ENCODE data around the gene ODC1. TPM values are rescaled to one million over a fixed set of nuclear protein-coding genes. Genes with fewer than 3 reads are reported as not detected.

Gene ODC1
- total RNA-seq, 1 experiment from 2014 or later, result 46.6 TPM

DNA sequence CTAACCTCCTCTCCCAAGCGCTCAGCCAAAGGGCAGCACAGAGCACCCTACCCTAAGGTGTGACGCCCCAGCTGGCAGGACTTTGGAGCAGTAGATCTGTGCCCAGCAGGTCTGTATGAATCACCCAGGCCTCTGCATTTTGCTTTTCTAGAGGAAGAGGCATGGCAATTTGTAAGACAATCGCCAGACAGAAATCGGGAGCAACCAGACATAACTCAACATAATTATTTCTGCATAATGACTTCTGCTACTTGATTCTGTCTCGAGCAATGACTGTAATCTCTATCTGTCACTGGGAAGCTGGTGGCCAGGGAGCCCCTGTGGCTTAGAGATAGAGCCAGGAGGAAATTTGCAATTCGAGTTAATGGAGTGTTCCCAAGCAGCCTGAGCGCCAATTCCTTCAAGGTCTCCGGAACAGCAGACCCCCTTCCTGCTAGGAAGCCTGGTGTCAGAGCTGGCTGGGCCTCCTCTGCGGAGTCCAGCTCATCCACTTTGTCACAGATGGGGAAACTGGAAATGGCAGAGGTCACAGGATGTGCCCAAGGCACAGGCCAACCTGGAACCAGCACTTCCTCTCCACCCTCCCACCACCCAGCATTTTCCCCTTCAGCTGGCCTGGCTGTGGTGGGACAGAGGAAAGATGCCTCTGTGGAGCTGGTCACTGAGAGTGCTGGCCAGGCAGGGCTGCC is 55.0 kb downstream of the ODC1 start:
- ChIA-PET CTCF (interaction anchor here (1.0 to 2.6 kb wide), 7 partner anchors 10 to 579 kb away, joined by 3 to 34 read pairs (median 4); partner anchors contain the start of gene HPCAL1), POLR2A (interaction anchor here (1.2 kb wide), 1 partner anchor 15 kb away, joined by 4 read pairs; no protein-coding TSS in a partner anchor)
- ATAC-seq (peak; percentile 77), DNase-seq (ENCODE audit: low spot score) (no peak)
- Mint-ChIP-seq H3K36me3 (no peaks in the 10 kb centered on the region), H3K27ac (0 out of 2 replicates have a peak overlapping the region, but pooled peaks have one; percentile 36), H3K4me3 (no peak overlapping the region), H3K27me3 (ENCODE audit: low read depth) (no peaks in the 10 kb centered on the region), H3K4me1 (peaks cover 31% of the 10 kb centered on the region), H3K9me3 (no peaks in the 10 kb centered on the region)
- TF ChIP-seq FOXP1 (CRISPR knock-in tag; IDR thresholded peaks at IDR 0.05; ENCODE audit: borderline replicate concordance) (0 out of 2 replicates have a peak, but pooled peaks have one; percentile 20), KAT7 (CRISPR knock-in tag; IDR thresholded peaks at IDR 0.05; ENCODE audit: borderline replicate concordance) (no peak; the same call in 1 of the 2 replicates)

DNA sequence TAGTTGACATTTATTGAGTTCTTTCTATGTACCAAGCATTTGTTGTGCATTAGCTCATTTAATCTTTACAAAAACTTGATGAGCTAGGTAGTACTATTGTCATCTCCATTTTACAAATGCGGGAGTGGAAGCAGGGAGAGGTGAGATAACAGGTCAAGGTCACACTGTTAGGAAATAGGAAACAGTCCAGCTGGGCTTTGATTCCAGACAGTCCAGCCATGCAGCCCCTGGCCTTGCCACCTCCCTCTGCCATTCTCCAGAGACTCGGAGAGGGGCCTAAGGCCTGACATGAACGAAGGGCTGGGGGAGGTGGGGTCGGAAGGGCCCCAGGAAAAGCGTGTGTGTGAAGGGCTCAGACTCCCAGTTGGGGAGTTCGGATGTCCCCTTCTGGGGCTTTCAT is 55.6 kb downstream of the ODC1 start:
- DNase-seq (ENCODE audit: low spot score), result no peak
- Mint-ChIP-seq H3K4me1 (peaks cover 31% of the 10 kb centered on the region), H3K27me3 (ENCODE audit: low read depth) (no peaks in the 10 kb centered on the region), H3K4me3 (no peak overlapping the region), H3K27ac (peak overlapping the region; percentile 16; the same call in 1 of the 2 replicates), H3K36me3 (no peaks in the 10 kb centered on the region), H3K9me3 (no peaks in the 10 kb centered on the region)
- ATAC-seq, result no peak
- ChIA-PET CTCF (interaction anchor here (1.4 to 2.6 kb wide), 4 partner anchors 10 to 75 kb away, joined by 4 to 34 read pairs (median 7); no protein-coding TSS in a partner anchor), POLR2A (interaction anchor here (1.2 kb wide), 1 partner anchor 14 kb away, joined by 4 read pairs; no protein-coding TSS in a partner anchor)
- TF ChIP-seq, protein P1, sequence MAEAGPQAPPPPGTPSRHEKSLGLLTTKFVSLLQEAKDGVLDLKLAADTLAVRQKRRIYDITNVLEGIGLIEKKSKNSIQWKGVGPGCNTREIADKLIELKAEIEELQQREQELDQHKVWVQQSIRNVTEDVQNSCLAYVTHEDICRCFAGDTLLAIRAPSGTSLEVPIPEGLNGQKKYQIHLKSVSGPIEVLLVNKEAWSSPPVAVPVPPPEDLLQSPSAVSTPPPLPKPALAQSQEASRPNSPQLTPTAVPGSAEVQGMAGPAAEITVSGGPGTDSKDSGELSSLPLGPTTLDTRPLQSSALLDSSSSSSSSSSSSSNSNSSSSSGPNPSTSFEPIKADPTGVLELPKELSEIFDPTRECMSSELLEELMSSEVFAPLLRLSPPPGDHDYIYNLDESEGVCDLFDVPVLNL (CRISPR knock-in tag; IDR thresholded peaks at IDR 0.05; ENCODE audit: borderline replicate concordance, low read depth), result no peak
- TF ChIP-seq ESRRA (CRISPR knock-in tag; IDR thresholded peaks at IDR 0.05; ENCODE audit: borderline replicate concordance), result no peak
- no peak for TF ChIP-seq RORB (CRISPR knock-in tag; IDR thresholded peaks at IDR 0.05)
- TF ChIP-seq PRRX2 (CRISPR knock-in tag; IDR thresholded peaks at IDR 0.05), result no peak
- no peak for TF ChIP-seq CREB1 (CRISPR knock-in tag; IDR thresholded peaks at IDR 0.05)
- no peak for TF ChIP-seq JAZF1 (CRISPR knock-in tag; IDR thresholded peaks at IDR 0.05)
- TF ChIP-seq CBFB (CRISPR knock-in tag; IDR thresholded peaks at IDR 0.05; ENCODE audit: low read depth), result no peak
- no peak for TF ChIP-seq GRHL2 (CRISPR knock-in tag; IDR thresholded peaks at IDR 0.05; ENCODE audit: insufficient replicate concordance, severe bottlenecking)

DNA sequence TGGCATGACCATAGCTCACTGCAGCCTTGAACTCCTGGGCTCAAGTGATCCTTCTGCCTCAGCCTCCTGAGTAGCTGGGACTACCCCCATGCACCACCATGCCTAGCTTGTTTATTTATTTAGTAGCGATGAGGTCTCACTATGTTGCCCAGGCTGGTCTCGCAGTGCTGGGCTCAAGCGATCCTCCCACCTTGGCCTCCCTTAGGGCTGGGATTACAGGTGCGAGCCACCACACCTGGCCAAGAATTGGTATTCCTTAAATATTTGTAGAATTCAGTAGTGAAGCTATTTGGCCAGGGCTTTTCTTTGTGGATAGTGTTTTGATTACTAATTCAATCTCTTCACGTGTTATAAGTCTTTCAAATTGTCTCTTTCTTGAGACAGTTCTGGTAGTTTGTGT is 56.0 kb downstream of the ODC1 start:
- Mint-ChIP-seq H3K4me3 (no peak overlapping the region), H3K27ac (peak overlapping the region; percentile 16; the same call in 1 of the 2 replicates), H3K27me3 (ENCODE audit: low read depth) (no peaks in the 10 kb centered on the region), H3K9me3 (no peaks in the 10 kb centered on the region), H3K4me1 (peaks cover 33% of the 10 kb centered on the region), H3K36me3 (no peaks in the 10 kb centered on the region)
- ATAC-seq (no peak), DNase-seq (ENCODE audit: low spot score) (no peak)
- ChIA-PET CTCF (interaction anchor here (1.5 to 1.9 kb wide), 3 partner anchors 17 to 250 kb away, joined by 4 to 9 read pairs (median 4); no protein-coding TSS in a partner anchor), POLR2A (no interaction called here)
- TF ChIP-seq, protein P2, sequence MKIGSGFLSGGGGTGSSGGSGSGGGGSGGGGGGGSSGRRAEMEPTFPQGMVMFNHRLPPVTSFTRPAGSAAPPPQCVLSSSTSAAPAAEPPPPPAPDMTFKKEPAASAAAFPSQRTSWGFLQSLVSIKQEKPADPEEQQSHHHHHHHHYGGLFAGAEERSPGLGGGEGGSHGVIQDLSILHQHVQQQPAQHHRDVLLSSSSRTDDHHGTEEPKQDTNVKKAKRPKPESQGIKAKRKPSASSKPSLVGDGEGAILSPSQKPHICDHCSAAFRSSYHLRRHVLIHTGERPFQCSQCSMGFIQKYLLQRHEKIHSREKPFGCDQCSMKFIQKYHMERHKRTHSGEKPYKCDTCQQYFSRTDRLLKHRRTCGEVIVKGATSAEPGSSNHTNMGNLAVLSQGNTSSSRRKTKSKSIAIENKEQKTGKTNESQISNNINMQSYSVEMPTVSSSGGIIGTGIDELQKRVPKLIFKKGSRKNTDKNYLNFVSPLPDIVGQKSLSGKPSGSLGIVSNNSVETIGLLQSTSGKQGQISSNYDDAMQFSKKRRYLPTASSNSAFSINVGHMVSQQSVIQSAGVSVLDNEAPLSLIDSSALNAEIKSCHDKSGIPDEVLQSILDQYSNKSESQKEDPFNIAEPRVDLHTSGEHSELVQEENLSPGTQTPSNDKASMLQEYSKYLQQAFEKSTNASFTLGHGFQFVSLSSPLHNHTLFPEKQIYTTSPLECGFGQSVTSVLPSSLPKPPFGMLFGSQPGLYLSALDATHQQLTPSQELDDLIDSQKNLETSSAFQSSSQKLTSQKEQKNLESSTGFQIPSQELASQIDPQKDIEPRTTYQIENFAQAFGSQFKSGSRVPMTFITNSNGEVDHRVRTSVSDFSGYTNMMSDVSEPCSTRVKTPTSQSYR (CRISPR knock-in tag; IDR thresholded peaks at IDR 0.05), result no peak
- TF ChIP-seq ZNF317 (CRISPR knock-in tag; IDR thresholded peaks at IDR 0.05; ENCODE audit: borderline replicate concordance, low read depth) (no peak), ZNF121 (CRISPR knock-in tag; IDR thresholded peaks at IDR 0.05) (peak; percentile 59; the same call in 1 of the 2 replicates), RELA (CRISPR knock-in tag; IDR thresholded peaks at IDR 0.05; ENCODE audit: borderline replicate concordance) (no peak), NFATC4 (CRISPR knock-in tag; IDR thresholded peaks at IDR 0.05) (no peak)
- TF ChIP-seq, protein P3, sequence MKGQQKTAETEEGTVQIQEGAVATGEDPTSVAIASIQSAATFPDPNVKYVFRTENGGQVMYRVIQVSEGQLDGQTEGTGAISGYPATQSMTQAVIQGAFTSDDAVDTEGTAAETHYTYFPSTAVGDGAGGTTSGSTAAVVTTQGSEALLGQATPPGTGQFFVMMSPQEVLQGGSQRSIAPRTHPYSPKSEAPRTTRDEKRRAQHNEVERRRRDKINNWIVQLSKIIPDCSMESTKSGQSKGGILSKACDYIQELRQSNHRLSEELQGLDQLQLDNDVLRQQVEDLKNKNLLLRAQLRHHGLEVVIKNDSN (CRISPR knock-in tag; IDR thresholded peaks at IDR 0.05), result no peak
- TF ChIP-seq, protein P4, sequence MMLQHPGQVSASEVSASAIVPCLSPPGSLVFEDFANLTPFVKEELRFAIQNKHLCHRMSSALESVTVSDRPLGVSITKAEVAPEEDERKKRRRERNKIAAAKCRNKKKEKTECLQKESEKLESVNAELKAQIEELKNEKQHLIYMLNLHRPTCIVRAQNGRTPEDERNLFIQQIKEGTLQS (CRISPR knock-in tag; conservative IDR thresholded peaks at IDR 0.05), result no peak
- TF ChIP-seq, protein P5, sequence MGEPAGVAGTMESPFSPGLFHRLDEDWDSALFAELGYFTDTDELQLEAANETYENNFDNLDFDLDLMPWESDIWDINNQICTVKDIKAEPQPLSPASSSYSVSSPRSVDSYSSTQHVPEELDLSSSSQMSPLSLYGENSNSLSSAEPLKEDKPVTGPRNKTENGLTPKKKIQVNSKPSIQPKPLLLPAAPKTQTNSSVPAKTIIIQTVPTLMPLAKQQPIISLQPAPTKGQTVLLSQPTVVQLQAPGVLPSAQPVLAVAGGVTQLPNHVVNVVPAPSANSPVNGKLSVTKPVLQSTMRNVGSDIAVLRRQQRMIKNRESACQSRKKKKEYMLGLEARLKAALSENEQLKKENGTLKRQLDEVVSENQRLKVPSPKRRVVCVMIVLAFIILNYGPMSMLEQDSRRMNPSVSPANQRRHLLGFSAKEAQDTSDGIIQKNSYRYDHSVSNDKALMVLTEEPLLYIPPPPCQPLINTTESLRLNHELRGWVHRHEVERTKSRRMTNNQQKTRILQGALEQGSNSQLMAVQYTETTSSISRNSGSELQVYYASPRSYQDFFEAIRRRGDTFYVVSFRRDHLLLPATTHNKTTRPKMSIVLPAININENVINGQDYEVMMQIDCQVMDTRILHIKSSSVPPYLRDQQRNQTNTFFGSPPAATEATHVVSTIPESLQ (CRISPR knock-in tag; IDR thresholded peaks at IDR 0.05), result no peak
